ENCODE data around the gene SYNE1.
"Not testable (repeated sequence)": the region's sequence is repeated elsewhere in the genome, so short reads cannot be mapped to it uniquely, and the experiment has no call there.

The SYNE1 gene

DNA sequence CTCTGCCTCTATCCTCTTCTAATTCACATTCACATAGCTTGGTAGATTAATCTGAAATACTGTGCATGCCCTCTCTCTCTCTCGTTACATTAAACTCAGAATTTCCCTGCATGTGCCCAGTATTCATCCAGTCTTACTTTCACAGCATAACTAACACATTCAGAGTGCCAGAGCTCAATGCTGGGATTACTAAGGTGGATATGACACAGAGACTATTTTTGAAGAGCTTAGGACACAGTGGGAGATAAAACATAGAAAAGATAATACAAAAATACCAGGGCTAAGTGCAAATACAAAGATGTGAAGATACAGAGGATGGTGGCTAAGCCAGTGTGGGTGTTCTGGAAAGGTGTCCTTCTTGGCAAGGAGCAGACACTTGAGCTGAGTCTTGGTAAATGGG, 6.3 kb downstream of the SYNE1 start:
- no peak for DNase-seq (ENCODE audit: low read depth)
- H3K4me3 ChIP-seq (ENCODE audit: low read depth, low read length) = no peak overlapping the region
- TF ChIP-seq, protein P1, sequence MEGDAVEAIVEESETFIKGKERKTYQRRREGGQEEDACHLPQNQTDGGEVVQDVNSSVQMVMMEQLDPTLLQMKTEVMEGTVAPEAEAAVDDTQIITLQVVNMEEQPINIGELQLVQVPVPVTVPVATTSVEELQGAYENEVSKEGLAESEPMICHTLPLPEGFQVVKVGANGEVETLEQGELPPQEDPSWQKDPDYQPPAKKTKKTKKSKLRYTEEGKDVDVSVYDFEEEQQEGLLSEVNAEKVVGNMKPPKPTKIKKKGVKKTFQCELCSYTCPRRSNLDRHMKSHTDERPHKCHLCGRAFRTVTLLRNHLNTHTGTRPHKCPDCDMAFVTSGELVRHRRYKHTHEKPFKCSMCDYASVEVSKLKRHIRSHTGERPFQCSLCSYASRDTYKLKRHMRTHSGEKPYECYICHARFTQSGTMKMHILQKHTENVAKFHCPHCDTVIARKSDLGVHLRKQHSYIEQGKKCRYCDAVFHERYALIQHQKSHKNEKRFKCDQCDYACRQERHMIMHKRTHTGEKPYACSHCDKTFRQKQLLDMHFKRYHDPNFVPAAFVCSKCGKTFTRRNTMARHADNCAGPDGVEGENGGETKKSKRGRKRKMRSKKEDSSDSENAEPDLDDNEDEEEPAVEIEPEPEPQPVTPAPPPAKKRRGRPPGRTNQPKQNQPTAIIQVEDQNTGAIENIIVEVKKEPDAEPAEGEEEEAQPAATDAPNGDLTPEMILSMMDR (IDR thresholded peaks at IDR 0.05; ENCODE audit: control insufficient read depth, extremely low read depth, insufficient read depth) = no peak

GRCh38 chr6:152625213-152625612, 11.9 kb downstream of the SYNE1 start:
- H3K4me3 ChIP-seq (ENCODE audit: low read depth, low read length) = no peak overlapping the region
- DNase-seq (ENCODE audit: low read depth) = no peak
- TF ChIP-seq, protein P1 (IDR thresholded peaks at IDR 0.05; ENCODE audit: control insufficient read depth, extremely low read depth, insufficient read depth) = no peak

GRCh38 chr6:152614776-152615175, 22.4 kb downstream of the SYNE1 start:
- not testable (repeated sequence) for H3K4me3 ChIP-seq (ENCODE audit: low read depth, low read length); DNase-seq (ENCODE audit: low read depth)

DNA sequence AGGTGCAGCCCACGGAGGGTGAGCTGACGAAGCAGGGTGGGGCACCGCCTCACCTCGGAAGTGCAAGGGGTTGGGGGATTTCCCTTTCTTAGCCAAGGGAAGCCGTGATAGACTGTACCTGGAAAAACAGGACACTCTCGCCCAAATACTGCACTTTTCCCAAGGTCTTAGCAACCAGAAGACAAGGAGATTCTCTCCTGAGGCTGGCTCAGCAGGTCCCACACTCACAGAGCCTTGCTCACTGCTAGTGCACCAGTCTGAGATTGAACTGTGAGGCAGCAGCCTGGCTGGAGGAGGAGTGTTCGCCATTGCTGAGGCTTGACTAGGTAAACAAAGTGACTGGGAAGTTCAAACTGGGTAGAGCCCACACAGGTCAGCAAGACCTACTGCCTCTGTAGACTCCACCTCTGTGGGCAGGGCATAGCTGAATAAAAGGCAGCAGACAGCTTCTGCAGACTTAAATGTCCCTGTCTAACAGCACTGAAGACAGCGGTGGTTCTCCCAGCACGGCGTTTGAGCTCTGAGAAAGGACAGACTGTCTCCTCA, 28.0 kb downstream of the SYNE1 start:
- TF ChIP-seq, protein P1 (IDR thresholded peaks at IDR 0.05; ENCODE audit: control insufficient read depth, extremely low read depth, insufficient read depth) = no peak
- DNase-seq (ENCODE audit: low read depth) = no peak
- H3K4me3 ChIP-seq (ENCODE audit: low read depth, low read length) = no peak overlapping the region

GRCh38 chr6:152605941-152606340, 31.2 kb downstream of the SYNE1 start:
- no peak for DNase-seq (ENCODE audit: low read depth)
- TF ChIP-seq, protein P1 (IDR thresholded peaks at IDR 0.05; ENCODE audit: control insufficient read depth, extremely low read depth, insufficient read depth) = no peak
- H3K4me3 ChIP-seq (ENCODE audit: low read depth, low read length) = no peak overlapping the region

DNA sequence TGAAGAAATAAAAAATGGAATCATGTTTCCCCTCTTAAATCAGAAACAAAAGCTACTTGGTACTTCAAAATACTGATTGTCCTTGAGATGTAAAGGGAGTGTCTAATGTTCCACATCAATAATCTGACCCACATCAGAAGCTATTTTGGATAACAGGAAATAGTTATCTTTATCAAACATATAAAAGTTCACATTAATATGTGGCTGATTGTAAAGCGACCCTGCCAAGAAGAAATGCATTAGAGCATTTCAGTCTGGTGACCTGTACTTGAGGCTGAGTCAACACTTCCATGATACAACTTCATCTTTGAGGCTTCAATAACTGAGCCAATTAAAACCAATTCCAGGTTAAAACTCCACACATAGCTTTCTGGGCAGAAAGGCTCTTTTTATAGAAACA, 31.8 kb downstream of the SYNE1 start:
- DNase-seq (ENCODE audit: low read depth) = no peak
- TF ChIP-seq, protein P1 (IDR thresholded peaks at IDR 0.05; ENCODE audit: control insufficient read depth, extremely low read depth, insufficient read depth) = no peak
- H3K4me3 ChIP-seq (ENCODE audit: low read depth, low read length) = no peak overlapping the region

- DNase-seq (ENCODE audit: low read depth) = no peak
- H3K4me3 ChIP-seq (ENCODE audit: low read depth, low read length) = no peak overlapping the region
- TF ChIP-seq, protein P1 (IDR thresholded peaks at IDR 0.05; ENCODE audit: control insufficient read depth, extremely low read depth, insufficient read depth) = no peak
These were observed 33.3 kb downstream of the SYNE1 start for GRCh38 chr6:152603911-152604310.
